ENCODE data around the gene VANGL2. TPM values are rescaled to one million over a fixed set of nuclear protein-coding genes. Genes with fewer than 3 reads are reported as not detected.

VANGL2 gene
- total RNA-seq, 1 donor from 2014 or later: not detected

DNA sequence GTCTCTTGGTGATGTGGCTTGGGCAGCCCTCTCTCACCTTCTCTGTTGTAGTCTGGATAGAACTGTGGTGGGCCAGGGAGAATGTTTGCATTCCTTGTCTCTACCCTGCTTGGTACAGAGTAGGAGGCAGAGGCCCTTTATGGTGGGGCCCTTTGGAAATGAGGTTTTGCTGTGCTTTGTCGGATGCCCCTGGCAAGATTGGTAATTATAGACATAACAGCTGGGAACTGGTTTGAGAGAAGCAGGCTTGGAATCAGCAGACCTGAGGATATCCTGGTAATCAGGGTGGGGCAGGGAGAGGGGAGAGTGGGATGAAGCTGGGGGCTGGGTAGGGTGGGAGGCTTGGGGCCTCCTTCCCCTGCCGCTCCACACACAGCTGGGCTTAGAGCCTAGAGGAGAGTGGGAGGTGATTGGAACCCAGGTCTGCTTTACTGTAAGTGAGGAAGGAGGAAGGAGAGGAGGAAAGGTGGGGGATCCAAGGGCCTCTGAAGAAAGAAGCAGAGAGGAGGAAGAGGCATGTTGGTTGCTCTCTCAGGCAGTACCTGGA is 5.0 kb downstream of the VANGL2 start:
- no peak for DNase-seq (ENCODE audit: low read depth, low spot score)

GRCh38 chr1:160406131-160406968 is 6.0 kb downstream of the VANGL2 start:
- DNase-seq (ENCODE audit: low read depth, low spot score): no peak

DNA sequence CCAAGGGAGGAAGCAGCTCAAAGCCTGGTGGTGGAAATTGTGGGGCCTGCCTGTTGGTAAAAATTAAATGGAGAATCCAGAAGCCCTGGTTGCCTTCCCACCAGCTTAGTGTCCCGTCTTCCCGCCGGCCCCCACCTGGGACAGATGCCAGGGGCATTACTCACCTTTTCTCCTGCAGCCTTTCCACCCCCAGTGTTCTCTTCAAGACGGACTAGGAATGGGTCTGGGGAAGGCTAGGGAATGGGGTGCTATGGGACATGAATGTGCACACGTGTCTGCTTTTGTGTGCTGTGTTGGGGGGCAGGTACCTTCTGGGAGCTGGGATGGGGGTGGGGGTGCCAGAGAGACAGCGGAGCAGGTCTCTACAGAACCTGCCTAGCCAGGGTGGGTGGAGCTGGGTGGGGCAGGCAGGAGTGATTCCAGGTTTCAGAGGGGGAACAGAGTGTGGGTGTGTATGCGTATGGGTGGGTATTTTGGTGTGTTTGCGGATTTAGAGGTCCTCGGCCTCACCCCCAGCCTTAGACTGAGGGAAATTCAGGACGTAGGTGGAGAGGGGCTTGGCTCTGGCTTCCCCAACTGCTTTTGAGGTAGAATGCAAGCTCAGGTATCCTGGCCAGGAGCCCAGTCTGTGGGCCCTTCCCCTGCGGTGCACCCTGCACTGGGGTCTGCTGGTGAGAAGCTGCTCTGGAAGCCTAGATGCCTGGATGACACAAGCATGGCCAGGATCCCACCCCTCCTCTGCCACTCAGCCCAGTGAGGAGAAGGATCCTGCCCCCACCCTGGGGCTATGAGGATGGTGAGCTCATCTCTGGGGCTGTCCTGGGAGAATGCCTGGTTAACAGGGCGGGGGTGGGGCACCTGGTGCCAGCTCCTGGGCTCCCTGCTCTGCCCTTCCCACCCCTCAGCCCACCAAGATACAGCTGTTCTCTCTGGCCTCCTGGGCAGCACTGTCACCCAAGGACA is 7.8 kb downstream of the VANGL2 start:
- no peak for DNase-seq (ENCODE audit: low read depth, low spot score)

DNA sequence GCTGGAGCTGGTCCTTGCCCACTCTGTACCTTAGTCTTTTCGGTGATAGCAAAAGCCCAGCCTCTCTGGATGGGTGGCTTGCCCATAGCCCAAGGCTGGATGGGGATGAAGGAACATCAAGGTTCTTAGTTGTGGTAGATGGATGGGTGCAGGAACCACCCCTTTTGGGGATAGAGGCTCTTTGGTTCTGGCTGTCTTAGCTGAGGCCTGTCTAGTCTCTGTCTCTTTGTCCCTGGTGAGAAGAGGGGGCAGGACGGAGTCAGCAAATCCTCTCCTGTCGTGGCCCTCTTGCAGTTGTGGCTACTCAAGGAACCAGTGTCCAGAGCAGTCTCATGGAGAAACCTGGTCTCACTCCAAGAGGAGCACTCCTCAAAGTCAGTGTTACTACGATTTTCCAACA is 8.5 kb downstream of the VANGL2 start:
- DNase-seq (ENCODE audit: low read depth, low spot score): no peak

GRCh38 chr1:160409486-160409885 is 9.1 kb downstream of the VANGL2 start:
- DNase-seq (ENCODE audit: low read depth, low spot score): no peak

DNA sequence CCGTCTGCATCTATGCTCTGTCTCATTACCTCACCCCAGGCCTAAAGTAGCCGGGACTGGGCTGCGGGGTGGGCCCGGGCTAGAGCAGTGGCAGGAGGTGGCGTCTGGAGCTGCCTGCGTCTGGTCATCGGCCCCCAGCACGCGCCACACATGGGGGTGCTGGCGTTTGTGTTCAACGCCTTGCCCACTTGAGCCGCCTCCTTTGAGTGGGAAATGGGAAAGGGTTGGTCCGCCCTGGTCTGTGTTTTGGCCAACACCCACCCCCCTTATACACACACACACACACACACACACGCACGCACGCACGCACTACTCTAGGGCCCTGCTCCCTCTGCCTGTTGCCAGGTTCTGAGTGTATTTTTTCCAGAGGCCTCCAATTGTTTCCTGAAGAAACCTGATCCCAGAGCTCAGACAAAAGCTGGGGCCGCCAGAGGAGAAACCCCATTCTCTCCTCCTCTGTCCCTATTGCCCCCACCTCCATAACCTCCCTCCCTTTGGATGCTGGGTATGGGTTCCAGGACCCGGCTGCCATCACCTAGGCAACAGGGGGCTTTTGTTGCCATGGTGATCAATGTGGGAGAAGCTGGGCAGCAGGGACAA is 10.1 kb downstream of the VANGL2 start:
- no peak for DNase-seq (ENCODE audit: low read depth, low spot score)

DNA sequence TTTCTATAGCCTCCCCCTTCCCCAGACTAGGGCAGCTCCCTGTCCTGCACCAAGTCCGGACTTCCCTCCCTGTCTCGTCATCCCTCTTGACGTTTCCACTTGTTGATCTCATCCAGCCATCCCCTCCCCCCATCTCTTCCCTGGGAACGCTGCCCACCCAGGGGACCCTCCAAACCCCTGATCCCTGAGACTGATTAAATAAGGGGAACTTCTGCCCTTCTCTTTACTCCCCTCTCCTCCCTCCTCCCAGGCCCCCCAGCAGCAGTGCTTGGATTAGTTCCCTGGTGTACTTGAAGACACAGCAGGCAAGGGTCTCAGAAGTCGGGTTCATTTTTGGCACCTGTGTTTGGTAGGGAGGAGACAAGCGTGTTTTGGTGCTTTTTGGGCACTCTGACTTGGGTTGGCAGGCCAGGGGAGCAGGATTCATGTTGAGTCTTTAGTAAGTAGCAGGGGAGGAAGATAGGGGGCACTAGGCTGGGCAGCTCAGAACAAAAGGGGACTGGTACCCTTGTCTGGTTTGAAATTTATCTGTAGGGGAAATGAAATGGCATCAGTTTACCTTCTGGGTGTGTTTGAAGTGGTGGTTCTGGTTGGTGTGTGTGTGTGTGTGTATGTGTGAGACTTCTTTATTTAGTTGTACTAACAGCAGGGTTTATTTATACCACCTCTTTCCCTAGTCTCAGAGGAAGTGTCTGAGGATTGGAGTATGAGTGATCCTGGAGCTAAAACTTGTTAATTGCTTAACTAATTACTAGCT is 11.1 kb downstream of the VANGL2 start:
- DNase-seq (ENCODE audit: low read depth, low spot score): no peak

DNA sequence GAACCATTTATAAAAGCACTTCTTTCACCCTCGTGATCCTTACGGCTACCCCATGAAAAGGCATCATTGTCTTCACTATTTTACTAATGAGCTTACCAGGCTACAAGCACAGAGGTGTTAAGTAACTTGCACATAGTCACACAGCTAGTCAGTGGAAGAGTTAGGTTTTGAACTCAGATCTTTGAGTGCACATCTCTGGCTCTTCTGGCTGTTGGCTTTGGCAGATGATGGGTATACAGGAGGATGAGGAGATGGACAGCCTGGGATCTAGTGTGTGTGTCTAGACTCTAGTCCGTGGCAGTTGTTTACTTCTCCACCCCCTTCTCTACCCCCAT is 11.6 kb downstream of the VANGL2 start:
- no peak for DNase-seq (ENCODE audit: low read depth, low spot score)

GRCh38 chr1:160413716-160414115 is 13.4 kb downstream of the VANGL2 start:
- no peak for DNase-seq (ENCODE audit: low read depth, low spot score)

DNA sequence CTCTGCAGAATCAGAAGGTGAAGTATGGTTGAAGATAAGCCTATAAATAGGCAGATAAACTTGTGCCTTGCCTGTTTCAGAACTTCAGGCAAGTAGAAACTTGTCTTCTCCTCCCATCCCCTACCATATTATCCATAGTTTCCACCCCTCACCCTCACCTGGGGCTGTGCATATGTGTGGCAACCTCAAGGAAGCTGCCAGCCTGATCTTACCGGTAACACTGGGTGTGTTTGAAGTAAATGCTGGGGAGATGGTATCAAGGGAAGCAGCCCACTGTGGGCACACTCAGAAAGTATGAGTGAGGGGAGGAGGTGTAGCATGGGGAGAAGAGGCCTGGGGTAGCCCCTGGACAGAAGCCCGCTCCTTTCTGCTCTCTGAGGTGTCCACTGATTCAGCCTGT is 14.5 kb downstream of the VANGL2 start:
- no peak for DNase-seq (ENCODE audit: low read depth, low spot score)

DNA sequence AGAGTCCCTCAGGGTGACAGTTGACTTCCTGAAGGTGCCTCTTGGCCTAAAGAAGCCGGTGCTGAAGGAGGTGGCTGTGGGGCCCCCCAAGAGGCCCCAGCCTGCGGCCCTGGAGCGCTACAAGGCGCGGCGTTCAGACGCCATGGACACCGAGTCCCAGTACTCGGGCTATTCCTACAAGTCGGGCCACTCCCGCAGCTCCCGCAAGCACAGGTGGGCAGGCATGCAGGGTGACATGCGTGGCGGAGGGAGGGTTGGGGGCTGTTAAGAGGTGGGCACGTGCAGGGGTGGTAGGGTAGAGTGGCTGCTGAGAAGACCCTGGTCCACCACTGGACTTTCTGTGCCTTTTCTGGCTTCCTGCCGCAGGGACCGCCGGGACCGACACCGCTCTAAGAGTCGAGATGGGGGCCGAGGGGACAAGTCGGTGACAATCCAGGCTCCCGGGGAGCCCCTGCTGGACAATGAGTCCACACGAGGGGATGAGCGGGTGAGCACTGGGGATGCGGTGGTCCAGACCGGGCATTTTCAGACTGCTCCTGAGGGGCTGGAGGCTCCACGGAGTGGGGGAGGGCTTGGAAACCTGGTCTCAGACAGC is 15.4 kb downstream of the VANGL2 start:
- DNase-seq (ENCODE audit: low read depth, low spot score): no peak

GRCh38 chr1:160416369-160416768 is 16.0 kb downstream of the VANGL2 start:
- DNase-seq (ENCODE audit: low read depth, low spot score): peak; percentile 7

DNA sequence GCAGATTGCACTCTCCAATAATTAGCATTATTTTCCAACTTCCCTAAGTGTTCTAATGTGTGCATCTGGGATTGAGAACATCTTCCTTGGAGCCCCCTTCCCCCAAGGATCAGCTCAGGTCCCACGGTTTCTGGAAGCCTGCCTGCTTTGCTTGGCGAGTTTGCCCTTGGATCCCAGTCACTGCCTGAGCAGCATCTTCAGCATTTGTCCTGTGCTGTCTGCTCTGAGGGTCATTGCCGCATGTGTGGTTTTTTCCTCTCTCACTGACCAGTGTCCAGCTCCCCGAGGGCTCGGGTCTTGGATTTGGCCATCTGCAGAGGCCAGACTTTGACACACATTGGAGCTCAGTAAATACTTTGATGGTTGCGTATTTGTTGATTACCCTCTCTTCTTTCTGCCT is 18.1 kb downstream of the VANGL2 start:
- no peak for DNase-seq (ENCODE audit: low read depth, low spot score)

- DNase-seq (ENCODE audit: low read depth, low spot score): no peak
Observed at GRCh38 chr1:160419150-160419837, 18.9 kb downstream of the VANGL2 start.

DNA sequence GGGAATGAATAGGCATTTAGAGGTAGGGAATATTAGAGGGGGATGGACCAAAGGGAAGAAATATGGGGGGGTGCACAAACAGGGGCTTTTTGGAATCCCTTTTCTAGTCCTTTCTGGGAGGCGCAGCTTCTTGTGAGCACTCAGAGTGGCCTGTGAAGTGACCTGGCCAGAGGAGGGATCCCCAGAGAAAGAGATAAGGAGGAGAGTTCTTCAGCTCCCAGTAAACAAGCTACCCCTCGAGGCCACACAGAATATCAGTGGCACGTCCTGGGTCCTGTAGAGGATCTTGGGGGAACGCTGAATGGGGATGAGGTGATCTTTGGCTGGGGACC is 19.4 kb downstream of the VANGL2 start:
- no peak for DNase-seq (ENCODE audit: low read depth, low spot score)

- no peak for DNase-seq (ENCODE audit: low read depth, low spot score)
Observed at GRCh38 chr1:160420881-160421842, 20.8 kb downstream of the VANGL2 start.

DNA sequence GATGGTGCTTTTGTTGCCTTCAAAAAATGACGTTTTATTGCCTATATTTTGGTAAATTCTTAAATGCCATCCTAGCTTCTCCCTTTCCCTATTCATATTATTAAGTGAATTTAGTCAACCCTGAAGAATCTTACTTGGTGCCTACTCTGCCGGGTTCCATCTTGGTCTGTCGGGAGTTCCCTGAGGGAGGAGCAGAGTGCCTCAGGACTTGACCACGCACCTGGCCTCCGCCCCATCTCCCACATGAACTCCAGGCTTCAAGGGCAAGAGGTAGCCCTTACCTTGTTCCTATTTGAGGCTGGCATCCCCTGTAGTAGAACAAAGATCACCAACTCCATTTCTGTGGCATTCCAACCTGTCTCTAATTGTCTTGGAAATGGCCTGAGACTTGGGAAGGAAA is 21.5 kb downstream of the VANGL2 start:
- no peak for DNase-seq (ENCODE audit: low read depth, low spot score)

- no peak for DNase-seq (ENCODE audit: low read depth, low spot score)
Observed at GRCh38 chr1:160423966-160424365, 23.6 kb downstream of the VANGL2 start.

DNA sequence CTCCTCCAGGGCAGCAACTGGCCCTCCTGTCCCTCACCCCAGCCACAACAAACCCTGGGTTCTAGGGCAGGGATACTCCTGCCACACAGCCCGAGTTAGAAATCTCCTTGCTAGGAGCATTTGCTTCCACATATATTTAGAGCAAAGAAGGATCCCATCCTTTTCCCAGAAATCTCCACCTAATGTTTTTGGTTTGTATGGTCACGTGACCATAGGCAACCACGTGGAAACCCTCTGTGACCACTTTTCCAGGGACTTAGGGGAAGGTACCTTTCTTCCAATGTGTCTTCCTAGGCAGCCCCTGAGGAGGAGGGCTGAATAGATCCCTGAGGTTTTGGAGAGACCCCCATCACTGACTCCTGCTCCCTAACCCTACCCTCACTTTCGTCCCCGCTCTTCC is 25.5 kb downstream of the VANGL2 start:
- no peak for DNase-seq (ENCODE audit: low read depth, low spot score)

All from pulmonary artery endothelial cell (primary cell).